Ureter (tissue), 1 donor: ENCODE measurements around the gene KRTAP2-2. TPM values are rescaled to one million over a fixed set of nuclear protein-coding genes. Genes with fewer than 3 reads are reported as not detected.

ENCODE experiments used
- DNase-seq: peaks from one replicate; pipeline ENCODE4 v3.0.0-alpha.2; 2020; ENCODE audit warnings: low spot score
- total RNA-seq: library from RNA; stranded (reverse); gene quantifications from one replicate; pipeline ENCODE4 v1.2.4, GENCODE V29; 2023
- donor health status: DM: yes; HTN: yes; CAD: no.

The KRTAP2-2 gene
- total RNA-seq, 1 donor from 2014 or later = not detected

GRCh38 chr17:41026715-41027471 is 28.1 kb downstream of the KRTAP2-2 start, which contains the start of gene KRTAP1-5:
KRTAP1-5 (minus strand) TSS chr17:41027208; CDS start chr17:41027155, 53 bp downstream.
- DNase-seq = no peak

- DNase-seq = no peak
Measured at GRCh38 chr17:41024697-41025096, 30.3 kb downstream of the KRTAP2-2 start.

- DNase-seq = no peak
Measured at GRCh38 chr17:41020336-41020735, 34.7 kb downstream of the KRTAP2-2 start.

- DNase-seq = no peak
Measured at GRCh38 chr17:41019415-41019814, 35.6 kb downstream of the KRTAP2-2 start.

GRCh38 chr17:41018541-41018940 is 36.5 kb downstream of the KRTAP2-2 start:
- DNase-seq = no peak

GRCh38 chr17:41016578-41017215 is 38.3 kb downstream of the KRTAP2-2 start:
- DNase-seq = no peak

- DNase-seq = no peak
Measured at GRCh38 chr17:41015454-41015853, 39.6 kb downstream of the KRTAP2-2 start.

- DNase-seq = no peak
Measured at GRCh38 chr17:41013606-41014005, 41.4 kb downstream of the KRTAP2-2 start.

- DNase-seq = no peak
Measured at GRCh38 chr17:41013181-41013580, 41.8 kb downstream of the KRTAP2-2 start.

GRCh38 chr17:41012326-41013120 is 42.5 kb downstream of the KRTAP2-2 start:
- no peak for DNase-seq

GRCh38 chr17:41010441-41010840 is 44.6 kb downstream of the KRTAP2-2 start:
- DNase-seq = no peak

GRCh38 chr17:41009936-41010335 is 45.1 kb downstream of the KRTAP2-2 start:
- no peak for DNase-seq

- DNase-seq = no peak
Measured at GRCh38 chr17:41009301-41009760, 45.7 kb downstream of the KRTAP2-2 start.

- DNase-seq = no peak
Measured at GRCh38 chr17:41008811-41009210, 46.2 kb downstream of the KRTAP2-2 start, which contains the start of gene KRTAP3-1. KRTAP3-1 (minus strand) TSS chr17:41009128; CDS start chr17:41009074, 54 bp downstream.

Other genes starting within 250 kb of the KRTAP2-2 start
- gene KRT10, start 232.6 kb downstream of the KRTAP2-2 start, total RNA-seq = 70.1 TPM
- not detected for gene KRT12, start 188.0 kb downstream of the KRTAP2-2 start, total RNA-seq
- gene KRT20, start 170.0 kb downstream of the KRTAP2-2 start, total RNA-seq = 4.7 TPM
- gene KRT23, start 117.6 kb downstream of the KRTAP2-2 start, total RNA-seq = 3.9 TPM
- not detected for gene KRT39, start 88.3 kb downstream of the KRTAP2-2 start, total RNA-seq
- gene KRT40, start 70.9 kb downstream of the KRTAP2-2 start, total RNA-seq = not detected
- gene KRTAP3-3, start 61.1 kb downstream of the KRTAP2-2 start, total RNA-seq = not detected
- gene KRTAP3-2, start 55.3 kb downstream of the KRTAP2-2 start, total RNA-seq = not detected
- not detected for gene KRTAP3-1, start 46.1 kb downstream of the KRTAP2-2 start, total RNA-seq
- not detected for gene KRTAP1-5, start 28.0 kb downstream of the KRTAP2-2 start, total RNA-seq
- gene KRTAP1-4, start 25.0 kb downstream of the KRTAP2-2 start, total RNA-seq = not detected
- not detected for gene KRTAP1-3, start 20.4 kb downstream of the KRTAP2-2 start, total RNA-seq
- gene KRTAP1-1, start 13.8 kb downstream of the KRTAP2-2 start, total RNA-seq = not detected
- gene KRTAP2-1, start 7.9 kb downstream of the KRTAP2-2 start, total RNA-seq = not detected
- not detected for gene KRTAP2-3, start 4.9 kb upstream of the KRTAP2-2 start, total RNA-seq
- gene KRTAP2-4, start 10.6 kb upstream of the KRTAP2-2 start, total RNA-seq = not detected
- not detected for gene KRTAP4-7, start 28.9 kb upstream of the KRTAP2-2 start, total RNA-seq
- not detected for gene KRTAP4-8, start 42.9 kb upstream of the KRTAP2-2 start, total RNA-seq
- gene KRTAP4-16, start 47.0 kb upstream of the KRTAP2-2 start, total RNA-seq = not detected
- gene KRTAP4-9, start 50.2 kb upstream of the KRTAP2-2 start, total RNA-seq = not detected
- not detected for gene KRTAP4-11, start 63.1 kb upstream of the KRTAP2-2 start, total RNA-seq
- gene KRTAP4-12, start 69.0 kb upstream of the KRTAP2-2 start, total RNA-seq = not detected
- not detected for gene KRTAP4-6, start 85.3 kb upstream of the KRTAP2-2 start, total RNA-seq
- not detected for gene KRTAP4-5, start 94.6 kb upstream of the KRTAP2-2 start, total RNA-seq
- not detected for gene KRTAP4-4, start 105.5 kb upstream of the KRTAP2-2 start, total RNA-seq
- gene KRTAP4-3, start 113.0 kb upstream of the KRTAP2-2 start, total RNA-seq = not detected
- gene KRTAP4-2, start 123.0 kb upstream of the KRTAP2-2 start, total RNA-seq = not detected
- gene KRTAP4-1, start 129.7 kb upstream of the KRTAP2-2 start, total RNA-seq = not detected
- gene KRTAP9-1, start 134.7 kb upstream of the KRTAP2-2 start, total RNA-seq = not detected
- gene KRTAP9-2, start 171.4 kb upstream of the KRTAP2-2 start, total RNA-seq = not detected
- gene KRTAP9-3, start 177.2 kb upstream of the KRTAP2-2 start, total RNA-seq = not detected
- not detected for gene KRTAP9-8, start 182.8 kb upstream of the KRTAP2-2 start, total RNA-seq
- gene KRTAP9-4, start 194.5 kb upstream of the KRTAP2-2 start, total RNA-seq = not detected
- not detected for gene KRTAP9-9, start 200.2 kb upstream of the KRTAP2-2 start, total RNA-seq
- gene KRTAP9-6, start 210.1 kb upstream of the KRTAP2-2 start, total RNA-seq = not detected
- not detected for gene KRTAP9-7, start 220.5 kb upstream of the KRTAP2-2 start, total RNA-seq
- gene KRTAP29-1, start 247.6 kb upstream of the KRTAP2-2 start, total RNA-seq = not detected